ENCODE results near the gene C1orf105.

DNA sequence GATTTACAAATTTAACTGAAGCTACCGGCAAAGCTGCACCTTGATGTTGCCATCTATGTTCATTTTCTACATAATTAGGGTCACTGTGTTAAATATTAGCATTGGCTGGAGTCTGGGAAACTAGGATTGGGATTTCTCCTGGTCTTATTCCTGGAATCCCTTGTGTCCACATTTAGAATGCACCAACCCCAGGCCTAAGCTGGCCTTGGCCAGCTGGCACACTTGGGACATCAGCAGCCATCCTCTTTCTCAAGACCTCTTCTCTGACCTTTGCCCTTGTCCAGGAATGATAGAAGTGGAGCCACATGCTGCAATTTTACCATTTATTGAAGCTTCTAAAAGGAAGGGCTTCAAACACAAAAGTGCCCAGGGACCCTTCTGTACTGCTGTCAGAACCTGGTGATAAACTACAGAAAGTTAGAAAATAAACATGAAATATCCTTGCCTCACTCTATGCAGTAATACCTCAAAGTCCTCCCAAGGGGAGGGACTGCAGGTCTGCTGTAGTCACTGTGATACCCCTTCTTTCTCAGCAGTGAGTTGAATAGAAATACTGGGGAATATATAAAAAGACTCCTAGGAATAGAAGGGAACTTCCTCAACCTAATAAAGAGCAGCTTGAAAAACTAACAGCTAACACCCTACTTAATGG lies 37.1 kb downstream of the C1orf105 start:
- TF ChIP-seq, protein P1, sequence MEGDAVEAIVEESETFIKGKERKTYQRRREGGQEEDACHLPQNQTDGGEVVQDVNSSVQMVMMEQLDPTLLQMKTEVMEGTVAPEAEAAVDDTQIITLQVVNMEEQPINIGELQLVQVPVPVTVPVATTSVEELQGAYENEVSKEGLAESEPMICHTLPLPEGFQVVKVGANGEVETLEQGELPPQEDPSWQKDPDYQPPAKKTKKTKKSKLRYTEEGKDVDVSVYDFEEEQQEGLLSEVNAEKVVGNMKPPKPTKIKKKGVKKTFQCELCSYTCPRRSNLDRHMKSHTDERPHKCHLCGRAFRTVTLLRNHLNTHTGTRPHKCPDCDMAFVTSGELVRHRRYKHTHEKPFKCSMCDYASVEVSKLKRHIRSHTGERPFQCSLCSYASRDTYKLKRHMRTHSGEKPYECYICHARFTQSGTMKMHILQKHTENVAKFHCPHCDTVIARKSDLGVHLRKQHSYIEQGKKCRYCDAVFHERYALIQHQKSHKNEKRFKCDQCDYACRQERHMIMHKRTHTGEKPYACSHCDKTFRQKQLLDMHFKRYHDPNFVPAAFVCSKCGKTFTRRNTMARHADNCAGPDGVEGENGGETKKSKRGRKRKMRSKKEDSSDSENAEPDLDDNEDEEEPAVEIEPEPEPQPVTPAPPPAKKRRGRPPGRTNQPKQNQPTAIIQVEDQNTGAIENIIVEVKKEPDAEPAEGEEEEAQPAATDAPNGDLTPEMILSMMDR (IDR thresholded peaks at IDR 0.05), result no peak
- TF ChIP-seq POLR2A (IDR thresholded peaks at IDR 0.05), result no peak

All from transverse colon (tissue), 3 donors.